ENCODE measurements around the gene EPB42. TPM values are rescaled to one million over a fixed set of nuclear protein-coding genes. Genes with fewer than 3 reads are reported as not detected.
A peak's percentile ranks its signal among the peaks of the same experiment; 100 is the strongest.

The EPB42 gene
- total and polyA plus RNA-seq, 2 of the 4 experiments (the other 2 are of a cell fraction) = not detected

DNA sequence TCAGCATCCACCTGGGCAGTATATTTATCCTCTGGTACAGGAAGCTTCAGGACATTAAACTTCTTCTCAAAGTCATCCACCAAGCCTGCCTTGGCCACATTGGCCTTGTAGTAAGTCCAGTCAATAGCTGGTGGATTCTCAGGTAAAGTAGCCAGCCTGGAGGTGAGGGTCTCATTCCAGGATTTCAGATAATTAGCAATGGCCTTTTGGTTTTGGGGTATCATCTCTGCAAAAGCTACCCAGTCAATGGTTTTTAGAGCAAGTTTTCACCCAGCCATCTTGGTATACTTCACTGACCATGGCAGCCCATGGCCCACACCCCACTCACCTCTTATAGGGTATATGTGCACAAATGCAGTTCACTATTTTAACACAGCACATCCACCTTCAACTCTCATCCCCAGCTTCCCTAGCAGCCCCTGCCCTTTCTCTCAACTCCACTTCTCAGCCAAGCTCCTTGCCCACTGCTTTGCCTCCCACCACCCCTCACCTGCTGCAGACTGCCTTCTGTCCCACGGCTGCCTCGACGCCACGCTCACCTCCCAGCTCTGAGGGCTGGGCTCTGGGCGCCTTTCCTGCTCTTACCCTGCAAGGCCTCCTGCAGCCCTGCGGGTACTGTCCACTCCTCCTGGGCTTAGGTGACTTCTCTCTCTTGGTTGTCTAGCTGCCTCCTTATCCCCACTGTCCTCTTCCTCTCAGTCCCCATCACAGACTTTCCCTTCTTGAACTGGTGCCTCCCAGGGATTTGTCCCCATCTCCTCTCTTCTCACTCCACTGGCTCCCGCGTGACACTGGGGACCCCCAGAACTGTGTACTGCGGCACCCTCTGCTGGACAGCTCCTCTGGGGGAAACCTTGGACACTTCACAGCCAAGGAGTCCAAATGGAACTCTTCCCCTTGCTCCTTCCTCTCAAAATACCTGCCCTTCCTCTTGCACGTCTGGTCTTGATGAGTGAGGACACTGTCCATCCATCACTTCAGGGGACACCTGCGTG is 47.6 kb upstream of the EPB42 start:
- Histone ChIP-seq H3K27ac (ENCODE audit: insufficient read depth, low read length) (no peak overlapping the region), H3K18ac (ENCODE audit: low read depth, low read length) (no peak overlapping the region), H3K4me2 (ENCODE audit: low read depth, low read length) (no peak overlapping the region), H3K9me1 (ENCODE audit: insufficient read depth, low read length) (0 out of 2 replicates have a peak, but pooled peaks cover 2% of the 10 kb centered on the region), H3K4me1 (ENCODE audit: control insufficient read depth, insufficient read depth, low read length) (no peaks in the 10 kb centered on the region), H2BK120ac (ENCODE audit: low read depth, low read length) (no peak overlapping the region), H3K14ac (replicated peaks; ENCODE audit: low read depth, low read length) (no peak overlapping the region), H4K20me1 (ENCODE audit: insufficient read depth, low read length) (no peaks in the 10 kb centered on the region), H3K23ac (ENCODE audit: low read depth, low read length) (no peak overlapping the region), H2BK15ac (ENCODE audit: low read depth, low read length) (no peak overlapping the region), H2AFZ (replicated peaks; ENCODE audit: low read length, poor library complexity) (no peak overlapping the region), H3K79me1 (ENCODE audit: low read depth in 1 of 2, low read length in 2 of 2) (no peaks in the 10 kb centered on the region), H2AK9ac (replicated peaks; ENCODE audit: low read depth, low read length, poor library complexity) (no peak overlapping the region), H3K56ac (ENCODE audit: extremely low read depth, insufficient read depth, low read length) (no peak overlapping the region), H2BK5ac (ENCODE audit: low read depth, low read length, poor library complexity, severe bottlenecking) (no peak overlapping the region), H3K9me3 (ENCODE audit: control insufficient read depth, insufficient read depth, low read length) (peaks cover 2% of the 10 kb centered on the region; the same call in 1 of the 2 replicates), H3K9ac (ENCODE audit: low read depth, low read length) (no peak overlapping the region), H4K91ac (ENCODE audit: insufficient read depth, low read depth, low read length) (no peak overlapping the region), H2AK5ac (ENCODE audit: low read depth, low read length) (no peak overlapping the region), H3K4ac (ENCODE audit: low read depth, low read length) (no peak overlapping the region), H3K27me3 (ENCODE audit: control insufficient read depth, insufficient read depth, low read length) (peaks cover 43% of the 10 kb centered on the region), H3K36me3 (ENCODE audit: control insufficient read depth, insufficient read depth, low read length) (no peaks in the 10 kb centered on the region), H3K4me3 (ENCODE audit: insufficient read depth, low read depth, low read length) (no peak overlapping the region), H2BK20ac (ENCODE audit: low read depth, low read length) (no peak overlapping the region), H4K8ac (ENCODE audit: low read depth in 2 of 2, low read length in 2 of 2) (no peak overlapping the region), H4K5ac (ENCODE audit: low read depth, low read length) (no peak overlapping the region)
- DNase-seq = no peak
- no TSS peak for BruUV-seq (replicated peaks)
- WGBS, 2 experiments (ENCODE audit: extremely low coverage in 2 of 2, insufficient read length in 1 of 2) = 64% methylated on average over 8 of the region's 11 CpGs; no CpG with 5 or more reads in 1 of the 2 experiments
- ATAC-seq (ENCODE audit: low read depth) = peak; percentile 59; the same call in 1 of the 2 replicates
- ChIA-PET CTCF (no interaction called here), POLR2A (ENCODE audit: unreplicated experiment) (no interaction called here)
- TF ChIP-seq RAD21 (IDR thresholded peaks at IDR 0.05; ENCODE audit: low read length) = peak; percentile 39; the same call in 1 of the 2 replicates
- TF ChIP-seq MXI1 (IDR thresholded peaks at IDR 0.05; ENCODE audit: borderline replicate concordance, low read depth, low read length) = no peak
- TF ChIP-seq, protein P1, sequence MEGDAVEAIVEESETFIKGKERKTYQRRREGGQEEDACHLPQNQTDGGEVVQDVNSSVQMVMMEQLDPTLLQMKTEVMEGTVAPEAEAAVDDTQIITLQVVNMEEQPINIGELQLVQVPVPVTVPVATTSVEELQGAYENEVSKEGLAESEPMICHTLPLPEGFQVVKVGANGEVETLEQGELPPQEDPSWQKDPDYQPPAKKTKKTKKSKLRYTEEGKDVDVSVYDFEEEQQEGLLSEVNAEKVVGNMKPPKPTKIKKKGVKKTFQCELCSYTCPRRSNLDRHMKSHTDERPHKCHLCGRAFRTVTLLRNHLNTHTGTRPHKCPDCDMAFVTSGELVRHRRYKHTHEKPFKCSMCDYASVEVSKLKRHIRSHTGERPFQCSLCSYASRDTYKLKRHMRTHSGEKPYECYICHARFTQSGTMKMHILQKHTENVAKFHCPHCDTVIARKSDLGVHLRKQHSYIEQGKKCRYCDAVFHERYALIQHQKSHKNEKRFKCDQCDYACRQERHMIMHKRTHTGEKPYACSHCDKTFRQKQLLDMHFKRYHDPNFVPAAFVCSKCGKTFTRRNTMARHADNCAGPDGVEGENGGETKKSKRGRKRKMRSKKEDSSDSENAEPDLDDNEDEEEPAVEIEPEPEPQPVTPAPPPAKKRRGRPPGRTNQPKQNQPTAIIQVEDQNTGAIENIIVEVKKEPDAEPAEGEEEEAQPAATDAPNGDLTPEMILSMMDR (conservative IDR thresholded peaks at IDR 0.05; ENCODE audit: low read depth, low read length) = peak; percentile 43
- peak; percentile 30; the same call in 1 of the 2 replicates for TF ChIP-seq SMC3 (IDR thresholded peaks at IDR 0.05; ENCODE audit: low read depth, low read length)
- TF ChIP-seq POLR2A (IDR thresholded peaks at IDR 0.05; ENCODE audit: low read depth, low read length) = no peak
- dilution Hi-C loops (cut with HindIII; ENCODE audit: low sequenced_read_pairs, unreplicated experiment) (no loop called here), in situ Hi-C loops (cut with MboI; ENCODE audit: low sequenced_read_pairs) (no loop called here), intact Hi-C loops (cut with micrococcal nuclease) (no loop called here)

Data from IMR-90 (cell line).